Thoracic aorta (tissue), 2 donors: ENCODE data around the gene IQUB. TPM values are rescaled to one million over a fixed set of nuclear protein-coding genes. Genes with fewer than 3 reads are reported as not detected.
"Not testable (repeated sequence)": the region's sequence is repeated elsewhere in the genome, so short reads cannot be mapped to it uniquely, and the experiment has no call there.

Source experiments
- ATAC-seq: fragments of 150-250 bp; one replicate; pipeline ENCODE4 v1.8.0; 2017; ENCODE audit warnings: low read depth; ENCODE audit not compliant: insufficient number of reproducible peaks, low FRiP score
- DNase-seq: peaks from one replicate; pipeline ENCODE4 v3.0.0-alpha.2; 2020; ENCODE audit warnings: low spot score
- H3K27ac ChIP-seq, 2 donors: fragments of 200-600 bp; sonication (generic); 1 replicate in 1 of 2; 2 replicates in 1 of 2; pipeline ENCODE4 v1.5.1; 2016; ENCODE audit warnings: mild to moderate bottlenecking in 2 of 2, moderate library complexity in 2 of 2
- H3K27me3 ChIP-seq: fragments of 200-600 bp; sonication (generic); replicated peaks from 2 replicates; pipeline ENCODE4 v1.6.0; 2016; ENCODE audit warnings: mild to moderate bottlenecking; ENCODE audit not compliant: insufficient read depth
- H3K36me3 ChIP-seq: fragments of 200-600 bp; sonication (generic); one replicate; pipeline ENCODE4 v1.5.1; 2016
- H3K4me1 ChIP-seq, 2 donors: fragments of 200-600 bp; sonication (generic); 1 replicate in 1 of 2; 2 replicates in 1 of 2; pipeline versions ENCODE4 v1.5.1 to v1.6.0; 2016; ENCODE audit warnings: low read depth in 2 of 2, mild to moderate bottlenecking in 1 of 2; ENCODE audit not compliant: control insufficient read depth in 1 of 2
- H3K4me3 ChIP-seq: fragments of 200-600 bp; sonication (generic); 2 replicates; pipeline ENCODE4 v1.5.1; 2016; ENCODE audit warnings: mild to moderate bottlenecking
- H3K9me3 ChIP-seq: fragments of 200-600 bp; sonication (generic); 2 replicates; pipeline ENCODE4 v1.5.1; 2016
- total RNA-seq, 2 donors: library from RNA; depleted of rRNA; stranded (reverse); fragments of >200 nt; gene quantifications; one replicate each; pipeline versions ENCODE4 v1.1.0 to v1.2.3, GENCODE V29; 2016
- TF ChIP-seq, protein P1 (sequence below): fragments of 200-600 bp; sonication (generic); IDR thresholded peaks from one replicate; pipeline ENCODE4 v1.5.1; 2019; ENCODE audit warnings: antibody characterized with exemption

The IQUB gene
- total RNA-seq, 2 donors from 2014 or later, result 0.21 to 1.4 TPM

DNA sequence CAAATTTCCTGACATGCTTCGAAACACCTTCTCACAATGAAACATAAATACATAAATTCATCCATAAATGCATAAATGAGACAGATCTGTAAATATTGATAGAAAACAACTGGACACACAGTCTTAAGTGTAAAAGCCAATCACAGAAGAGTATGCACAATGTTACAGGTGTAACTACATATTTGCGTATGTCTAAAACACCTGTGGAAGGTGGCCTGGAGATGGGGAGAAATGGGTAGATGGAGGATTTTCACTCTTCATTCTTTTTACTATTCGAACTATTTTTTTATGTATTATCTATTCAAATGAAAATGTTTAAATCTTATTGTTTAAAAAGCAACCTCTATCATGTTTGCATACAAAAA, 860 bp downstream of the IQUB start:
- peaks cover 2 to 9% of the 10 kb centered on the region in 2 donors for H3K4me1 ChIP-seq
- no peaks in the 10 kb centered on the region for H3K9me3 ChIP-seq
- TF ChIP-seq, protein P1, sequence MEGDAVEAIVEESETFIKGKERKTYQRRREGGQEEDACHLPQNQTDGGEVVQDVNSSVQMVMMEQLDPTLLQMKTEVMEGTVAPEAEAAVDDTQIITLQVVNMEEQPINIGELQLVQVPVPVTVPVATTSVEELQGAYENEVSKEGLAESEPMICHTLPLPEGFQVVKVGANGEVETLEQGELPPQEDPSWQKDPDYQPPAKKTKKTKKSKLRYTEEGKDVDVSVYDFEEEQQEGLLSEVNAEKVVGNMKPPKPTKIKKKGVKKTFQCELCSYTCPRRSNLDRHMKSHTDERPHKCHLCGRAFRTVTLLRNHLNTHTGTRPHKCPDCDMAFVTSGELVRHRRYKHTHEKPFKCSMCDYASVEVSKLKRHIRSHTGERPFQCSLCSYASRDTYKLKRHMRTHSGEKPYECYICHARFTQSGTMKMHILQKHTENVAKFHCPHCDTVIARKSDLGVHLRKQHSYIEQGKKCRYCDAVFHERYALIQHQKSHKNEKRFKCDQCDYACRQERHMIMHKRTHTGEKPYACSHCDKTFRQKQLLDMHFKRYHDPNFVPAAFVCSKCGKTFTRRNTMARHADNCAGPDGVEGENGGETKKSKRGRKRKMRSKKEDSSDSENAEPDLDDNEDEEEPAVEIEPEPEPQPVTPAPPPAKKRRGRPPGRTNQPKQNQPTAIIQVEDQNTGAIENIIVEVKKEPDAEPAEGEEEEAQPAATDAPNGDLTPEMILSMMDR, result no peak
- ATAC-seq (no peak), DNase-seq (no peak)
- no peaks in the 10 kb centered on the region for H3K27me3 ChIP-seq
- peak overlapping the region in 1 of 2 donors; percentile 43 for H3K27ac ChIP-seq
- peak overlapping the region; percentile 83 for H3K4me3 ChIP-seq
- H3K36me3 ChIP-seq, result no peaks in the 10 kb centered on the region

- not testable (repeated sequence) for H3K27me3 ChIP-seq, H3K36me3 ChIP-seq, DNase-seq, H3K9me3 ChIP-seq, H3K4me1 ChIP-seq, H3K27ac ChIP-seq, ATAC-seq
- peak overlapping the region; percentile 66 for H3K4me3 ChIP-seq
Observed at GRCh38 chr7:123532788-123533552, 1.4 kb downstream of the IQUB start.

GRCh38 chr7:123532343-123532742, 2.1 kb downstream of the IQUB start:
- not testable (repeated sequence) for H3K36me3 ChIP-seq, ATAC-seq, H3K9me3 ChIP-seq, H3K27ac ChIP-seq, H3K27me3 ChIP-seq, H3K4me1 ChIP-seq, DNase-seq
- peak overlapping the region; percentile 66 for H3K4me3 ChIP-seq

GRCh38 chr7:123530035-123530591, 4.3 kb downstream of the IQUB start:
- ATAC-seq, H3K4me1 ChIP-seq, H3K27me3 ChIP-seq, H3K4me3 ChIP-seq, H3K9me3 ChIP-seq, H3K36me3 ChIP-seq, H3K27ac ChIP-seq, DNase-seq: not testable (repeated sequence)

DNA sequence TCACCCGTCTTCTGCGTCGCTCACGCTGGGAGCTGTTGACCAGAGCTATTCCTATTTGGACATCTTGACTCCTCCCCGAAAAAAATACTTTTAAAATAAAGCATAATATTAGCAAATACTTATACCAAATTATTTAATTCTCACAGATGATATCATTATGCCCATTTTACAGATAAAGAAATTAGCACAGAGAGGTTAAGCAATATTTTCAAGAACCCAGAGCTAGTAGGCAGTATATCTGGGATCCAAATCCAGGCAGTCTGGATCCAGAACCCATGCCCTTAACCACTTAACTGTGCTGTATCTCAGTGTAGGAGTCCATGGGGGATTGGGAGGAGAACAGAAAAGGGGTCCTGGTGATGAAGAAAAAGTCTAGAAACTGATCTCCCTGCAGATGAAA, 6.1 kb downstream of the IQUB start:
- no peaks in the 10 kb centered on the region for H3K4me1 ChIP-seq
- H3K4me3 ChIP-seq, result no peak overlapping the region
- H3K9me3 ChIP-seq, result no peaks in the 10 kb centered on the region
- H3K36me3 ChIP-seq, result no peaks in the 10 kb centered on the region
- TF ChIP-seq, protein P1, result no peak
- H3K27me3 ChIP-seq, result no peaks in the 10 kb centered on the region
- no peak for ATAC-seq
- no peak for DNase-seq
- no peak overlapping the region for H3K27ac ChIP-seq

DNA sequence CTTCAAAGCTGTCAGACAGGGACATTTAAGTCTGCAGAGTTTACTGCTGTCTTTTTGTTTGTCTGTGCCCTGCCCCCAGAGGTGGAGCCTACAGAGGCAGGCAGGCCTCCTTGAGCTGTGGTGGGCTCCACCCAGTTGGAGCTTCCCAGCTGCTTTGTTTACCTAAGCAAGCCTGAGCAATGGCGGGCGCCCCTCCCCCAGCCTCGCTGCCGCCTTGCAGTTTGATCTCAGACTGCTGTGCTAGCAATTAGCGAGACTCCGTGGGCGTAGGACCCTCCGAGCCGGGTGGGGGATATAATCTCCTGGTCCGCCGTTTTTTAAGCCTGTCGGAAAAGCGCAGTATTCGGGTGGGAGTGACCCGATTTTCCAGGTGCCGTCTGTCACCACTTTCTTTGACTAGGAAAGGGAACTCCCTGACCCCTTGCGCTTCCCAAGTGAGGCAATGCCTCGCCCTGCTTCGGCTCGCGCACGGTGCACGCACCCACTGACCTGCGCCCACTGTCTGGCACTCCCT, 6.6 kb downstream of the IQUB start:
- not testable (repeated sequence) for H3K27ac ChIP-seq, H3K4me3 ChIP-seq, H3K4me1 ChIP-seq, ATAC-seq, H3K27me3 ChIP-seq, H3K9me3 ChIP-seq, DNase-seq, H3K36me3 ChIP-seq

GRCh38 chr7:123526533-123526932, 7.9 kb downstream of the IQUB start:
- H3K36me3 ChIP-seq, H3K27me3 ChIP-seq, ATAC-seq, H3K9me3 ChIP-seq, H3K4me3 ChIP-seq, H3K27ac ChIP-seq, H3K4me1 ChIP-seq, DNase-seq: not testable (repeated sequence)
